ENCODE measurements around the gene ZC3H14. TPM values are rescaled to one million over a fixed set of nuclear protein-coding genes. Genes with fewer than 3 reads are reported as not detected.

The ZC3H14 gene
- total RNA-seq, 1 donor from 2014 or later = 46.7 TPM

GRCh38 chr14:88597601-88598000 lies 34.8 kb downstream of the ZC3H14 start:
- H3K27ac Mint-ChIP-seq (ENCODE audit: unreplicated experiment) = no peak overlapping the region
- H3K36me3 Mint-ChIP-seq (ENCODE audit: low read depth) = peaks cover 40% of the 10 kb centered on the region
- TF ChIP-seq CTCF (IDR thresholded peaks at IDR 0.05) = no peak
- H3K4me1 Mint-ChIP-seq (ENCODE audit: low read depth) = no peaks in the 10 kb centered on the region
- no peaks in the 10 kb centered on the region for H3K27me3 Mint-ChIP-seq (ENCODE audit: low read depth)
- no peaks in the 10 kb centered on the region for H3K9me3 Mint-ChIP-seq (ENCODE audit: low read depth)
- DNase-seq (ENCODE audit: low spot score) = no peak
- H3K4me3 Mint-ChIP-seq (ENCODE audit: unreplicated experiment) = no peak overlapping the region

- no peaks in the 10 kb centered on the region for H3K4me1 Mint-ChIP-seq (ENCODE audit: low read depth)
- no peak overlapping the region for H3K4me3 Mint-ChIP-seq (ENCODE audit: unreplicated experiment)
- H3K27me3 Mint-ChIP-seq (ENCODE audit: low read depth) = no peaks in the 10 kb centered on the region
- H3K27ac Mint-ChIP-seq (ENCODE audit: unreplicated experiment) = no peak overlapping the region
- H3K9me3 Mint-ChIP-seq (ENCODE audit: low read depth) = no peaks in the 10 kb centered on the region
- no peak for TF ChIP-seq CTCF (IDR thresholded peaks at IDR 0.05)
- H3K36me3 Mint-ChIP-seq (ENCODE audit: low read depth) = peaks cover 42% of the 10 kb centered on the region
- DNase-seq (ENCODE audit: low spot score) = no peak
Measured at GRCh38 chr14:88598097-88598675, 35.3 kb downstream of the ZC3H14 start.

GRCh38 chr14:88599326-88599725 lies 36.5 kb downstream of the ZC3H14 start:
- H3K4me3 Mint-ChIP-seq (ENCODE audit: unreplicated experiment) = no peak overlapping the region
- H3K36me3 Mint-ChIP-seq (ENCODE audit: low read depth) = peaks cover 46% of the 10 kb centered on the region
- TF ChIP-seq CTCF (IDR thresholded peaks at IDR 0.05) = no peak
- H3K27me3 Mint-ChIP-seq (ENCODE audit: low read depth) = no peaks in the 10 kb centered on the region
- no peak overlapping the region for H3K27ac Mint-ChIP-seq (ENCODE audit: unreplicated experiment)
- H3K4me1 Mint-ChIP-seq (ENCODE audit: low read depth) = no peaks in the 10 kb centered on the region
- no peak for DNase-seq (ENCODE audit: low spot score)
- H3K9me3 Mint-ChIP-seq (ENCODE audit: low read depth) = no peaks in the 10 kb centered on the region

GRCh38 chr14:88599761-88600439 lies 37.1 kb downstream of the ZC3H14 start:
- no peaks in the 10 kb centered on the region for H3K4me1 Mint-ChIP-seq (ENCODE audit: low read depth)
- H3K4me3 Mint-ChIP-seq (ENCODE audit: unreplicated experiment) = no peak overlapping the region
- no peaks in the 10 kb centered on the region for H3K9me3 Mint-ChIP-seq (ENCODE audit: low read depth)
- H3K27me3 Mint-ChIP-seq (ENCODE audit: low read depth) = no peaks in the 10 kb centered on the region
- no peak for TF ChIP-seq CTCF (IDR thresholded peaks at IDR 0.05)
- peaks cover 46% of the 10 kb centered on the region for H3K36me3 Mint-ChIP-seq (ENCODE audit: low read depth)
- DNase-seq (ENCODE audit: low spot score) = no peak
- peak overlapping the region; percentile 39 for H3K27ac Mint-ChIP-seq (ENCODE audit: unreplicated experiment)

GRCh38 chr14:88604212-88604611 lies 41.4 kb downstream of the ZC3H14 start:
- no peak for TF ChIP-seq CTCF (IDR thresholded peaks at IDR 0.05)

More at GRCh38 chr14:88604212-88604611, 41.4 kb downstream of the ZC3H14 start:
- no peak overlapping the region for H3K27ac Mint-ChIP-seq (ENCODE audit: unreplicated experiment)
- H3K4me3 Mint-ChIP-seq (ENCODE audit: unreplicated experiment) = no peak overlapping the region
- no peaks in the 10 kb centered on the region for H3K9me3 Mint-ChIP-seq (ENCODE audit: low read depth)
- peaks cover 50% of the 10 kb centered on the region for H3K36me3 Mint-ChIP-seq (ENCODE audit: low read depth)
- no peaks in the 10 kb centered on the region for H3K27me3 Mint-ChIP-seq (ENCODE audit: low read depth)
- DNase-seq (ENCODE audit: low spot score) = no peak
- H3K4me1 Mint-ChIP-seq (ENCODE audit: low read depth) = no peaks in the 10 kb centered on the region

Data from chondrocyte (in vitro differentiated cells).